Neural cell (in vitro differentiated cells): ENCODE data around the gene DMXL1.

Experiments used
- EP300 ChIP-seq: fragments of 450-650 bp; conservative IDR thresholded peaks from 2 replicates; pipeline ENCODE4 v1.6.1; 2014; ENCODE audit warnings: antibody characterized with exemption, mild to moderate bottlenecking, moderate library complexity; ENCODE audit not compliant: poor library complexity, severe bottlenecking
- EZH2 ChIP-seq: fragments of 200-600, 300-800 bp; shearing (Covaris generic), sonication (generic); IDR thresholded peaks from 2 replicates; pipeline ENCODE4 v1.6.1; 2014; ENCODE audit warnings: antibody characterized with exemption, low read length, borderline replicate concordance, mild to moderate bottlenecking; ENCODE audit not compliant: insufficient read depth, poor library complexity, severe bottlenecking
- MXI1 ChIP-seq: fragments of 450-650 bp; conservative IDR thresholded peaks from 2 replicates; pipeline ENCODE4 v1.6.1; 2014; ENCODE audit warnings: antibody characterized with exemption, mild to moderate bottlenecking; ENCODE audit not compliant: poor library complexity, severe bottlenecking
- POLR2AphosphoS5 ChIP-seq: IDR thresholded peaks from 2 replicates; pipeline ENCODE4 v1.6.1; 2012
- RAD21 ChIP-seq: fragments of 450-650 bp; conservative IDR thresholded peaks from 2 replicates; pipeline ENCODE4 v1.6.1; 2014; ENCODE audit warnings: antibody characterized with exemption, mild to moderate bottlenecking, moderate library complexity
- REST ChIP-seq: IDR thresholded peaks from 2 replicates; pipeline ENCODE4 v1.6.1; 2012; ENCODE audit warnings: borderline replicate concordance
- SMC3 ChIP-seq: fragments of 450-650 bp; conservative IDR thresholded peaks from 2 replicates; pipeline ENCODE4 v1.6.1; 2014; ENCODE audit warnings: antibody characterized with exemption, mild to moderate bottlenecking, moderate library complexity; ENCODE audit not compliant: poor library complexity
- TF ChIP-seq, protein P1 (sequence below): fragments of 450-650 bp; IDR thresholded peaks from 2 replicates; pipeline ENCODE4 v1.5.1; 2014; ENCODE audit warnings: antibody characterized with exemption, mild to moderate bottlenecking, moderate library complexity; ENCODE audit not compliant: poor library complexity, severe bottlenecking

DNA sequence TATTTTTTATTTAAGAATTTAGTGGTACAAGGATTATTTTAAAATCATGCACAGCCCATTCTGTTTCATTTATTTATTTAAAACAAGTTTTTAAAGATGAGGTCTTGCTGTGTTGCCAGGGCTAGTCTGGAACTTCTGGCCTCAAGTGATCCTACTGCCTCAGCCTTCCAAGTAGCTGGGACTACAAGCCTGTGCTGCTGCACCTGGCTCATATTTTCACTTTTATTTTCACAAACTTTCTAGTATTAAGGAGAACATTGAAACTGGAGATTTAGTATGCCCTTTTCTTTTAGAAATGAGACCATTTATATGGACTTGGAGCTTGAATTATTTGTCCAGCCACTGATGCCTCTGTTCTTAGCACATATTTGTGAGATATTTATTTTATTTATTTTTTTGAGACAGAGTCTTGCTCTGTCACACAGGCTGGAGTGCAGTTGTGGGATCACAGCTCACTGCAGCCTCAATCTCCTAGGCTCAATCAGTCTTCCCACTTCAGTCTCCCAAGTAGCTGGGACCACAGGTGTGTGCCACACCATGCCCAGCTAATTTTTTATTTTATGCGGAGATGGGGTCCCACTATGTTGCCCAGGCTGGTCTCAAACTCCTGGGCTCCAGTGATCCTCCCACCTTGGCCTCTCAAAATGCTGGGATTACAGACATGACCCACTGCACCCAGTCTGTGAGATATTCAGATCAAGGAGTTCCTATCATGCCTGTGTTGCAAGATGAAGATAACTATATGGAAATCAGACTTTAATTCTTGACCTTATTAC lies 7.4 kb downstream of the DMXL1 start:
- no peak for TF ChIP-seq REST
- TF ChIP-seq, protein P1, sequence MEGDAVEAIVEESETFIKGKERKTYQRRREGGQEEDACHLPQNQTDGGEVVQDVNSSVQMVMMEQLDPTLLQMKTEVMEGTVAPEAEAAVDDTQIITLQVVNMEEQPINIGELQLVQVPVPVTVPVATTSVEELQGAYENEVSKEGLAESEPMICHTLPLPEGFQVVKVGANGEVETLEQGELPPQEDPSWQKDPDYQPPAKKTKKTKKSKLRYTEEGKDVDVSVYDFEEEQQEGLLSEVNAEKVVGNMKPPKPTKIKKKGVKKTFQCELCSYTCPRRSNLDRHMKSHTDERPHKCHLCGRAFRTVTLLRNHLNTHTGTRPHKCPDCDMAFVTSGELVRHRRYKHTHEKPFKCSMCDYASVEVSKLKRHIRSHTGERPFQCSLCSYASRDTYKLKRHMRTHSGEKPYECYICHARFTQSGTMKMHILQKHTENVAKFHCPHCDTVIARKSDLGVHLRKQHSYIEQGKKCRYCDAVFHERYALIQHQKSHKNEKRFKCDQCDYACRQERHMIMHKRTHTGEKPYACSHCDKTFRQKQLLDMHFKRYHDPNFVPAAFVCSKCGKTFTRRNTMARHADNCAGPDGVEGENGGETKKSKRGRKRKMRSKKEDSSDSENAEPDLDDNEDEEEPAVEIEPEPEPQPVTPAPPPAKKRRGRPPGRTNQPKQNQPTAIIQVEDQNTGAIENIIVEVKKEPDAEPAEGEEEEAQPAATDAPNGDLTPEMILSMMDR, result no peak
- TF ChIP-seq SMC3, result no peak
- TF ChIP-seq EZH2, result no peak
- TF ChIP-seq EP300, result no peak
- no peak for TF ChIP-seq POLR2AphosphoS5
- TF ChIP-seq RAD21, result no peak
- no peak for TF ChIP-seq MXI1
